ENCODE results near the gene KCNIP3.

The KCNIP3 gene

GRCh38 chr2:95385570-95385984, 88.4 kb downstream of the KCNIP3 start:
- H2AFZ ChIP-seq (ENCODE audit: low read depth, low read length), result no peak overlapping the region
- no peaks in the 10 kb centered on the region for H3K36me3 ChIP-seq (replicated peaks; ENCODE audit: low read depth, low read length)
- H3K4me2 ChIP-seq (ENCODE audit: low read length), result no peak overlapping the region
- TF ChIP-seq CTCF (IDR thresholded peaks at IDR 0.05; ENCODE audit: low read depth, low read length) (no peak), EZH2phosphoT487 (IDR thresholded peaks at IDR 0.05; ENCODE audit: low read depth) (no peak)
- no peaks in the 10 kb centered on the region for H3K4me1 ChIP-seq (ENCODE audit: low read length)
- no peaks in the 10 kb centered on the region for H3K79me2 ChIP-seq (ENCODE audit: low read length)
- H3K4me3 ChIP-seq (ENCODE audit: low read length), result no peak overlapping the region
- H3K27ac ChIP-seq (ENCODE audit: low read length), result no peak overlapping the region
- H3K9me3 ChIP-seq (ENCODE audit: insufficient read depth, low read length), result no peaks in the 10 kb centered on the region
- H3K9ac ChIP-seq (ENCODE audit: low read length), result no peak overlapping the region
- H3K27me3 ChIP-seq (ENCODE audit: low read depth, low read length), result no peaks in the 10 kb centered on the region
- H4K20me1 ChIP-seq (ENCODE audit: insufficient read depth, low read length), result no peaks in the 10 kb centered on the region

- no peak overlapping the region for H3K9ac ChIP-seq (ENCODE audit: low read length)
Measured at GRCh38 chr2:95386031-95386430, 88.9 kb downstream of the KCNIP3 start.

GRCh38 chr2:95387358-95387757, 90.2 kb downstream of the KCNIP3 start:
- no peak overlapping the region for H2AFZ ChIP-seq (ENCODE audit: low read depth, low read length)
- H3K9me3 ChIP-seq (ENCODE audit: insufficient read depth, low read length), result no peaks in the 10 kb centered on the region
- H3K27me3 ChIP-seq (ENCODE audit: low read depth, low read length), result no peaks in the 10 kb centered on the region
- H3K4me1 ChIP-seq (ENCODE audit: low read length), result no peaks in the 10 kb centered on the region
- H3K9ac ChIP-seq (ENCODE audit: low read length), result no peak overlapping the region
- H3K79me2 ChIP-seq (ENCODE audit: low read length), result no peaks in the 10 kb centered on the region
- no peaks in the 10 kb centered on the region for H3K36me3 ChIP-seq (replicated peaks; ENCODE audit: low read depth, low read length)
- H3K27ac ChIP-seq (ENCODE audit: low read length), result no peak overlapping the region
- H3K4me2 ChIP-seq (ENCODE audit: low read length), result no peak overlapping the region
- no peak overlapping the region for H3K4me3 ChIP-seq (ENCODE audit: low read length)
- TF ChIP-seq CTCF (IDR thresholded peaks at IDR 0.05; ENCODE audit: low read depth, low read length) (no peak), EZH2phosphoT487 (IDR thresholded peaks at IDR 0.05; ENCODE audit: low read depth) (no peak)
- H4K20me1 ChIP-seq (ENCODE audit: insufficient read depth, low read length), result no peaks in the 10 kb centered on the region

More at GRCh38 chr2:95386031-95386430, 88.9 kb downstream of the KCNIP3 start:
- TF ChIP-seq EZH2phosphoT487 (IDR thresholded peaks at IDR 0.05; ENCODE audit: low read depth), result no peak
- Histone ChIP-seq H3K36me3 (replicated peaks; ENCODE audit: low read depth, low read length) (no peaks in the 10 kb centered on the region), H3K4me3 (ENCODE audit: low read length) (no peak overlapping the region), H3K27ac (ENCODE audit: low read length) (no peak overlapping the region), H2AFZ (ENCODE audit: low read depth, low read length) (no peak overlapping the region), H3K4me1 (ENCODE audit: low read length) (no peaks in the 10 kb centered on the region), H4K20me1 (ENCODE audit: insufficient read depth, low read length) (no peaks in the 10 kb centered on the region), H3K27me3 (ENCODE audit: low read depth, low read length) (no peaks in the 10 kb centered on the region), H3K9me3 (ENCODE audit: insufficient read depth, low read length) (no peaks in the 10 kb centered on the region), H3K4me2 (ENCODE audit: low read length) (no peak overlapping the region), H3K79me2 (ENCODE audit: low read length) (no peaks in the 10 kb centered on the region)

GRCh38 chr2:95388091-95388692, 91.0 kb downstream of the KCNIP3 start:
- H4K20me1 ChIP-seq (ENCODE audit: insufficient read depth, low read length), result no peaks in the 10 kb centered on the region
- no peak for TF ChIP-seq EZH2phosphoT487 (IDR thresholded peaks at IDR 0.05; ENCODE audit: low read depth)
- no peak for TF ChIP-seq CTCF (IDR thresholded peaks at IDR 0.05; ENCODE audit: low read depth, low read length)
- H3K27me3 ChIP-seq (ENCODE audit: low read depth, low read length), result no peaks in the 10 kb centered on the region
- H3K9me3 ChIP-seq (ENCODE audit: insufficient read depth, low read length), result no peaks in the 10 kb centered on the region
- H3K4me1 ChIP-seq (ENCODE audit: low read length), result no peaks in the 10 kb centered on the region
- no peak overlapping the region for H3K9ac ChIP-seq (ENCODE audit: low read length)
- H3K4me2 ChIP-seq (ENCODE audit: low read length), result no peak overlapping the region
- H3K27ac ChIP-seq (ENCODE audit: low read length), result no peak overlapping the region
- no peaks in the 10 kb centered on the region for H3K79me2 ChIP-seq (ENCODE audit: low read length)
- no peaks in the 10 kb centered on the region for H3K36me3 ChIP-seq (replicated peaks; ENCODE audit: low read depth, low read length)
- 0 out of 2 replicates have a peak overlapping the region, but pooled peaks have one; percentile 97 for H2AFZ ChIP-seq (ENCODE audit: low read depth, low read length)
- no peak overlapping the region for H3K4me3 ChIP-seq (ENCODE audit: low read length)
